ENCODE results near the gene SEMA3C.

Gene SEMA3C

GRCh38 chr7:80876894-80877414 lies 41.9 kb downstream of the SEMA3C start (continued):
- TF ChIP-seq ZNF280D (tag by site-specific recombination; IDR thresholded peaks at IDR 0.05) (no peak), ZNF302 (tag by site-specific recombination; IDR thresholded peaks at IDR 0.05; ENCODE audit: low read depth) (no peak), ZNF777 (tag by site-specific recombination; IDR thresholded peaks at IDR 0.05; ENCODE audit: borderline replicate concordance) (no peak), MZF1 (tag by site-specific recombination; IDR thresholded peaks at IDR 0.05; ENCODE audit: borderline replicate concordance) (peak; percentile 84), KLF17 (tag by site-specific recombination; IDR thresholded peaks at IDR 0.05) (peak; percentile 93), BCL11A (tag by site-specific recombination; IDR thresholded peaks at IDR 0.05; ENCODE audit: low read depth) (peak; percentile 96), HOXD13 (CRISPR knock-in tag; IDR thresholded peaks at IDR 0.05; ENCODE audit: borderline replicate concordance) (peak; percentile 97), ZNF239 (tag by site-specific recombination; IDR thresholded peaks at IDR 0.05) (no peak), ZNF157 (tag by site-specific recombination; IDR thresholded peaks at IDR 0.05) (no peak), ZNF266 (tag by site-specific recombination; IDR thresholded peaks at IDR 0.05; ENCODE audit: low read depth) (no peak), ZNF670 (tag by site-specific recombination; IDR thresholded peaks at IDR 0.05; ENCODE audit: low read depth) (no peak), ZNF391 (tag by site-specific recombination; IDR thresholded peaks at IDR 0.05; ENCODE audit: borderline replicate concordance, low read depth) (peak; percentile 98), ZFP37 (tag by site-specific recombination; IDR thresholded peaks at IDR 0.05) (peak; percentile 93), ZNF426 (tag by site-specific recombination; IDR thresholded peaks at IDR 0.05) (0 out of 2 replicates have a peak, but pooled peaks have one; percentile 2), ZBTB1 (tag by site-specific recombination; IDR thresholded peaks at IDR 0.05) (peak; percentile 94), ZNF549 (tag by site-specific recombination; IDR thresholded peaks at IDR 0.05) (no peak), ZNF529 (tag by site-specific recombination; IDR thresholded peaks at IDR 0.05; ENCODE audit: insufficient replicate concordance) (no peak), ZSCAN23 (tag by site-specific recombination; IDR thresholded peaks at IDR 0.05) (peak; percentile 99), ZNF18 (tag by site-specific recombination; IDR thresholded peaks at IDR 0.05) (peak; percentile 96), ZNF211 (tag by site-specific recombination; IDR thresholded peaks at IDR 0.05; ENCODE audit: low read depth) (no peak), ZFP69B (tag by site-specific recombination; IDR thresholded peaks at IDR 0.05) (peak; percentile 76; the same call in 1 of the 2 replicates), ZNF146 (tag by site-specific recombination; IDR thresholded peaks at IDR 0.05) (peak; percentile 80), ZBTB17 (tag by site-specific recombination; IDR thresholded peaks at IDR 0.05) (peak; percentile 88), ZBTB26 (tag by site-specific recombination; optimal IDR thresholded peaks at IDR 0.05) (peak; percentile 33), PRDM2 (tag by site-specific recombination; IDR thresholded peaks at IDR 0.05; ENCODE audit: borderline replicate concordance) (no peak), ZNF175 (tag by site-specific recombination; IDR thresholded peaks at IDR 0.05) (no peak)
